Measurements from ENCODE around the gene FUT8.

DNA sequence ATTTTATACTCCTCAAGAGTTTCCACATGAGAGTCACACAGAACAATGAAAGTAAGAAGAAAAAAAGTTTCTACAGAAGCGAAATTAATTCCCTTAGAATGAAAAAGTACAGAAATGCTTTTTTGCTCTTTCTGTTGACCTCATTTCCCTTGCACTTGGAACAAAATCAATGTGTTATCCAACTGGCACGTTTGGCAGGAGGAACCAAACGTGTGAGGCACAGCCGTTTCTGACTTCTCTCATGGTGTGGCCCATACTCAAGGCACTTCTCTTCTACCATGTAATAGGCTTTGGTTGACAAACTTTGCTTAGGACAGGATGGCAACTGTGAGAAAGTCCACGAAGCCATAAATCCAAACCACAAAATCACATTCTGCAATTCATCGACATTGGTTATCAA, 297.0 kb downstream of the FUT8 start:
- TF ChIP-seq, protein P1, sequence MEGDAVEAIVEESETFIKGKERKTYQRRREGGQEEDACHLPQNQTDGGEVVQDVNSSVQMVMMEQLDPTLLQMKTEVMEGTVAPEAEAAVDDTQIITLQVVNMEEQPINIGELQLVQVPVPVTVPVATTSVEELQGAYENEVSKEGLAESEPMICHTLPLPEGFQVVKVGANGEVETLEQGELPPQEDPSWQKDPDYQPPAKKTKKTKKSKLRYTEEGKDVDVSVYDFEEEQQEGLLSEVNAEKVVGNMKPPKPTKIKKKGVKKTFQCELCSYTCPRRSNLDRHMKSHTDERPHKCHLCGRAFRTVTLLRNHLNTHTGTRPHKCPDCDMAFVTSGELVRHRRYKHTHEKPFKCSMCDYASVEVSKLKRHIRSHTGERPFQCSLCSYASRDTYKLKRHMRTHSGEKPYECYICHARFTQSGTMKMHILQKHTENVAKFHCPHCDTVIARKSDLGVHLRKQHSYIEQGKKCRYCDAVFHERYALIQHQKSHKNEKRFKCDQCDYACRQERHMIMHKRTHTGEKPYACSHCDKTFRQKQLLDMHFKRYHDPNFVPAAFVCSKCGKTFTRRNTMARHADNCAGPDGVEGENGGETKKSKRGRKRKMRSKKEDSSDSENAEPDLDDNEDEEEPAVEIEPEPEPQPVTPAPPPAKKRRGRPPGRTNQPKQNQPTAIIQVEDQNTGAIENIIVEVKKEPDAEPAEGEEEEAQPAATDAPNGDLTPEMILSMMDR (conservative IDR thresholded peaks at IDR 0.05; ENCODE audit: low read length), result no peak
- no peak for TF ChIP-seq EZH2phosphoT487 (IDR thresholded peaks at IDR 0.05; ENCODE audit: borderline replicate concordance)

Measured in Loucy (cell line).